WTC11 (cell line): ENCODE measurements around the gene RUNX2. TPM values are rescaled to one million over a fixed set of nuclear protein-coding genes. Genes with fewer than 3 reads are reported as not detected.

Experiments
- ATAC-seq: fragments of 200-7000 bp; cut with Tn5 transposase; 2 replicates; pipeline ENCODE4 v1.10.0; 2021; ENCODE audit warnings: mild to moderate bottlenecking, moderate library complexity
- CTCF ChIA-PET: fragments of 300-600 bp; sonication (Branson Sonifier 250); formaldehyde crosslinking; loops from one replicate; lab custom pipeline; 2021; ENCODE audit warnings: antibody characterized with exemption; lab: Charles Lee
- POLR2A ChIA-PET: fragments of 350-600 bp; sonication (Branson Sonifier 250); formaldehyde crosslinking; loops from one replicate; lab custom pipeline; 2021; ENCODE audit warnings: antibody characterized with exemption; lab: Charles Lee
- DNase-seq: peaks from one replicate; pipeline ENCODE4 v3.0.0; 2021; ENCODE audit warnings: low spot score
- H3K27ac Mint-ChIP-seq: 2 replicates; pipeline ENCODE4 v1.8.0; 2021; ENCODE audit warnings: mixed read lengths
- H3K27me3 Mint-ChIP-seq: 2 replicates; pipeline ENCODE4 v1.8.0; 2021; ENCODE audit warnings: low read depth, mild to moderate bottlenecking, moderate library complexity, mixed read lengths
- H3K36me3 Mint-ChIP-seq: 2 replicates; pipeline ENCODE4 v1.8.0; 2021; ENCODE audit warnings: mixed read lengths
- H3K4me1 Mint-ChIP-seq: 2 replicates; pipeline ENCODE4 v1.8.0; 2022; ENCODE audit warnings: mixed read lengths
- H3K4me3 Mint-ChIP-seq: 2 replicates; pipeline ENCODE4 v1.8.0; 2021; ENCODE audit warnings: mild to moderate bottlenecking, moderate library complexity, mixed read lengths
- H3K9me3 Mint-ChIP-seq: 2 replicates; pipeline ENCODE4 v1.8.0; 2021; ENCODE audit warnings: mixed read lengths
- CREM ChIP-seq: sonication (generic); formaldehyde crosslinking; IDR thresholded peaks from 2 replicates; pipeline ENCODE4 v1.8.1; 2022; ENCODE audit warnings: mild to moderate bottlenecking, missing genetic modification reagents, moderate library complexity
- ESRRA ChIP-seq: sonication (generic); formaldehyde crosslinking; IDR thresholded peaks from 2 replicates; pipeline ENCODE4 v1.8.1; 2022; ENCODE audit warnings: mild to moderate bottlenecking, missing genetic modification reagents, borderline replicate concordance
- ETV6 ChIP-seq: sonication (generic); formaldehyde crosslinking; IDR thresholded peaks from 2 replicates; pipeline ENCODE4 v1.8.1; 2022; ENCODE audit warnings: mild to moderate bottlenecking, missing genetic modification reagents
- GRHL2 ChIP-seq: fragments of 250-450 bp; sonication (Bioruptor Pico); IDR thresholded peaks from 2 replicates; pipeline ENCODE4 v1.8.0; 2022; ENCODE audit warnings: mild to moderate bottlenecking, moderate library complexity; ENCODE audit not compliant: insufficient replicate concordance, severe bottlenecking
- HMGA2 ChIP-seq: fragments of 250-450 bp; sonication (Bioruptor Pico); IDR thresholded peaks from 2 replicates; pipeline ENCODE4 v1.4.0; 2021; ENCODE audit warnings: mild to moderate bottlenecking, moderate library complexity
- PRRX2 ChIP-seq: fragments of 250-450 bp; sonication (Bioruptor Pico); IDR thresholded peaks from 2 replicates; pipeline ENCODE4 v1.8.0; 2021; ENCODE audit warnings: mild to moderate bottlenecking
- TEAD1 ChIP-seq: sonication (generic); formaldehyde crosslinking; IDR thresholded peaks from 2 replicates; pipeline ENCODE4 v1.8.0; 2022; ENCODE audit warnings: mild to moderate bottlenecking, missing genetic modification reagents
- TEAD4 ChIP-seq: sonication (generic); formaldehyde crosslinking; IDR thresholded peaks from 2 replicates; pipeline ENCODE4 v1.8.0; 2022; ENCODE audit warnings: mild to moderate bottlenecking, missing genetic modification reagents
- TP53 ChIP-seq: sonication (generic); formaldehyde crosslinking; IDR thresholded peaks from 2 replicates; pipeline ENCODE4 v1.8.1; 2023; ENCODE audit warnings: mild to moderate bottlenecking, missing genetic modification reagents
- ZNF138 ChIP-seq: sonication (generic); formaldehyde crosslinking; conservative IDR thresholded peaks from 2 replicates; pipeline ENCODE4 v1.8.1; 2022; ENCODE audit warnings: mild to moderate bottlenecking, moderate library complexity, missing genetic modification reagents
- ZNF219 ChIP-seq: sonication (generic); formaldehyde crosslinking; IDR thresholded peaks from 2 replicates; pipeline ENCODE4 v1.8.0; 2023; ENCODE audit warnings: missing genetic modification reagents, mild to moderate bottlenecking, borderline replicate concordance
- total RNA-seq: library from RNA; stranded (reverse); gene quantifications from 3 replicates; pipeline ENCODE4 v1.2.3, GENCODE V29; 2021
- TF ChIP-seq, protein P1 (sequence below): sonication (generic); formaldehyde crosslinking; IDR thresholded peaks from 2 replicates; pipeline ENCODE4 v1.8.1; 2022; ENCODE audit warnings: low read depth, missing genetic modification reagents, borderline replicate concordance
- TF ChIP-seq, protein P2 (sequence below): sonication (generic); formaldehyde crosslinking; IDR thresholded peaks from 2 replicates; pipeline ENCODE4 v1.8.0; 2023; ENCODE audit warnings: missing genetic modification reagents
- TF ChIP-seq, protein P3 (sequence below): sonication (generic); formaldehyde crosslinking; IDR thresholded peaks from 2 replicates; pipeline ENCODE4 v1.8.0; 2022; ENCODE audit warnings: mild to moderate bottlenecking, missing genetic modification reagents
- TF ChIP-seq, protein P4 (sequence below): sonication (generic); formaldehyde crosslinking; IDR thresholded peaks from 2 replicates; pipeline ENCODE4 v1.8.1; 2023; ENCODE audit warnings: mild to moderate bottlenecking, missing genetic modification reagents
- TF ChIP-seq, protein P5 (sequence below): sonication (generic); formaldehyde crosslinking; IDR thresholded peaks from 2 replicates; pipeline ENCODE4 v1.8.0; 2022; ENCODE audit warnings: mild to moderate bottlenecking, missing genetic modification reagents
- TF ChIP-seq, protein P6 (sequence below): sonication (generic); formaldehyde crosslinking; IDR thresholded peaks from 2 replicates; pipeline ENCODE4 v1.8.0; 2023; ENCODE audit warnings: mild to moderate bottlenecking, missing genetic modification reagents

RUNX2 gene
- total RNA-seq, 1 experiment from 2014 or later: 0.28 TPM

DNA sequence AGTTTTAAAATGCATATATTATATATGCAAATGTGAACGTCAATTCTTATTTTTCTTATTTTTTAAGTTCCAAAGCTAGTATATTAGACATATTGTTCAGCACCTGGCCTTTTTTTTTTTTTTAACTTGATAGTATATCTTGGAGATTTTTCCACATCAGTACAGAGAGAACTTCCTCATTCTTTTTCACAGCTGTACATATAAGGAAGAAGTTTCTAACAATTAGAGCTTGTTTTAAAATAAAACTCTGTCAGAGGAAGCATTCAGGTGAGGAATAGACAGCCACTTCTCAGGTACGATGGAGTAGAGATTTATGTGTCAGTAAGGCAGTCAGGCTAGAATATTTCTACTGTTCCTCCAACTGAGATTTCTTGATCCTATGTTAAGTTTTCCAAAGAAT, 282.7 kb downstream of the RUNX2 start (continued):
- TF ChIP-seq, protein P1, sequence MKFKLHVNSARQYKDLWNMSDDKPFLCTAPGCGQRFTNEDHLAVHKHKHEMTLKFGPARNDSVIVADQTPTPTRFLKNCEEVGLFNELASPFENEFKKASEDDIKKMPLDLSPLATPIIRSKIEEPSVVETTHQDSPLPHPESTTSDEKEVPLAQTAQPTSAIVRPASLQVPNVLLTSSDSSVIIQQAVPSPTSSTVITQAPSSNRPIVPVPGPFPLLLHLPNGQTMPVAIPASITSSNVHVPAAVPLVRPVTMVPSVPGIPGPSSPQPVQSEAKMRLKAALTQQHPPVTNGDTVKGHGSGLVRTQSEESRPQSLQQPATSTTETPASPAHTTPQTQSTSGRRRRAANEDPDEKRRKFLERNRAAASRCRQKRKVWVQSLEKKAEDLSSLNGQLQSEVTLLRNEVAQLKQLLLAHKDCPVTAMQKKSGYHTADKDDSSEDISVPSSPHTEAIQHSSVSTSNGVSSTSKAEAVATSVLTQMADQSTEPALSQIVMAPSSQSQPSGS: no peak
- TF ChIP-seq GRHL2 (CRISPR knock-in tag) (no peak), ZNF138 (CRISPR knock-in tag) (no peak)
- TF ChIP-seq, protein P2, sequence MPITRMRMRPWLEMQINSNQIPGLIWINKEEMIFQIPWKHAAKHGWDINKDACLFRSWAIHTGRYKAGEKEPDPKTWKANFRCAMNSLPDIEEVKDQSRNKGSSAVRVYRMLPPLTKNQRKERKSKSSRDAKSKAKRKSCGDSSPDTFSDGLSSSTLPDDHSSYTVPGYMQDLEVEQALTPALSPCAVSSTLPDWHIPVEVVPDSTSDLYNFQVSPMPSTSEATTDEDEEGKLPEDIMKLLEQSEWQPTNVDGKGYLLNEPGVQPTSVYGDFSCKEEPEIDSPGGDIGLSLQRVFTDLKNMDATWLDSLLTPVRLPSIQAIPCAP (CRISPR knock-in tag): no peak

DNA sequence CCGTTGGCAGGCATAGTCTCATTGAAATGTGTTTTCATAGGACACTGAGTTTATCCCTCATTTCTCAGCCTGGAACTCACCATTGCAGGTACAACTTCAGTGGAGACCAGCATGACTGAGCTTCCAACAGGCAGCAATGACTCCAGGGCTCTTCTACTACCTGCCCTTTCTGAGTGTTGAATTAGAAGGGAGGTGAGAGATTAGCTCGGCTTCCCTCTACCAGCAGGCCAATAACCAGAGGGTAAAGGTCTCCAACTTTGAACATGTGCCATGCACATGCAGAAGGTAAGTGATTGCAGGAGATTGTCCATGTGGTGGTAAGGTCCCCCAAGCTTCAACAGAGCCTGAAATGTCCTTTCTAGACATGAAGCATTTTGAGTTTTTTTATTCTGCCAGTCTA, 283.4 kb downstream of the RUNX2 start:
- H3K4me3 Mint-ChIP-seq: no peak overlapping the region
- ATAC-seq (no peak), DNase-seq (no peak)
- no peaks in the 10 kb centered on the region for H3K27me3 Mint-ChIP-seq
- no peaks in the 10 kb centered on the region for H3K4me1 Mint-ChIP-seq
- no peak overlapping the region for H3K27ac Mint-ChIP-seq
- TF ChIP-seq, protein P3, sequence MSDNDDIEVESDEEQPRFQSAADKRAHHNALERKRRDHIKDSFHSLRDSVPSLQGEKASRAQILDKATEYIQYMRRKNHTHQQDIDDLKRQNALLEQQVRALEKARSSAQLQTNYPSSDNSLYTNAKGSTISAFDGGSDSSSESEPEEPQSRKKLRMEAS (CRISPR knock-in tag): no peak
- no peak for TF ChIP-seq HMGA2 (CRISPR knock-in tag)
- TF ChIP-seq PRRX2 (CRISPR knock-in tag): no peak
- no peak for TF ChIP-seq TEAD1
- TF ChIP-seq CREM: no peak
- TF ChIP-seq ESRRA: no peak
- no peak for TF ChIP-seq GRHL2 (CRISPR knock-in tag)
- TF ChIP-seq, protein P4, sequence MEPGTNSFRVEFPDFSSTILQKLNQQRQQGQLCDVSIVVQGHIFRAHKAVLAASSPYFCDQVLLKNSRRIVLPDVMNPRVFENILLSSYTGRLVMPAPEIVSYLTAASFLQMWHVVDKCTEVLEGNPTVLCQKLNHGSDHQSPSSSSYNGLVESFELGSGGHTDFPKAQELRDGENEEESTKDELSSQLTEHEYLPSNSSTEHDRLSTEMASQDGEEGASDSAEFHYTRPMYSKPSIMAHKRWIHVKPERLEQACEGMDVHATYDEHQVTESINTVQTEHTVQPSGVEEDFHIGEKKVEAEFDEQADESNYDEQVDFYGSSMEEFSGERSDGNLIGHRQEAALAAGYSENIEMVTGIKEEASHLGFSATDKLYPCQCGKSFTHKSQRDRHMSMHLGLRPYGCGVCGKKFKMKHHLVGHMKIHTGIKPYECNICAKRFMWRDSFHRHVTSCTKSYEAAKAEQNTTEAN (CRISPR knock-in tag): no peak
- TF ChIP-seq, protein P5, sequence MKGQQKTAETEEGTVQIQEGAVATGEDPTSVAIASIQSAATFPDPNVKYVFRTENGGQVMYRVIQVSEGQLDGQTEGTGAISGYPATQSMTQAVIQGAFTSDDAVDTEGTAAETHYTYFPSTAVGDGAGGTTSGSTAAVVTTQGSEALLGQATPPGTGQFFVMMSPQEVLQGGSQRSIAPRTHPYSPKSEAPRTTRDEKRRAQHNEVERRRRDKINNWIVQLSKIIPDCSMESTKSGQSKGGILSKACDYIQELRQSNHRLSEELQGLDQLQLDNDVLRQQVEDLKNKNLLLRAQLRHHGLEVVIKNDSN (CRISPR knock-in tag): no peak
- H3K9me3 Mint-ChIP-seq: peaks cover 5% of the 10 kb centered on the region; the same call in 1 of the 2 replicates
- no peaks in the 10 kb centered on the region for H3K36me3 Mint-ChIP-seq
- CTCF ChIA-PET: interaction anchor here (1.3 to 1.8 kb wide), 3 partner anchors 103 to 311 kb away, joined by 4 to 5 read pairs (median 5); no protein-coding TSS in a partner anchor
- POLR2A ChIA-PET: no interaction called here

DNA sequence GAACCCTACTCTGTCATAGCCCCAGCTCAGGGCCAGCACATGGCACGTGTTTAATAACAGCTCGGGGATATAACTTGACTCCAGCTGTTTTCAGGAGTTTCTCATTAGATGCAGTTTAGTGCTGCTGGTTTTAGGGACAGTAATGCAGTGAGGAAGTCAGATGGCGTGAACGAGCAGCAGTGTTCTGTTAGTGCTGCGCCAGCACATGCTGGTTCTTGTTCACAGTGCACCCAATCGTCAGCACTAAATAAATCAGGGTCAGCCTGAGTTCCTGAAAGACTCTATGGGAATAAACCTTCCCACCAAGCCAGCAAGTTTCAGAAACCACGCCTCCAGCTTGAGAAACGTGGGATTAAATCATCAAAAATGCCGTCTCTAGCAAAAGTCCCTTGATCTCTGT, 285.5 kb downstream of the RUNX2 start:
- Mint-ChIP-seq H3K9me3 (peaks cover 5% of the 10 kb centered on the region; the same call in 1 of the 2 replicates), H3K4me3 (no peak overlapping the region), H3K4me1 (peaks cover 7% of the 10 kb centered on the region), H3K27ac (no peak overlapping the region), H3K27me3 (no peaks in the 10 kb centered on the region), H3K36me3 (no peaks in the 10 kb centered on the region)
- no peak for DNase-seq
- TF ChIP-seq ZNF219 (CRISPR knock-in tag) (no peak), TP53 (no peak), TEAD4 (CRISPR knock-in tag) (no peak), ETV6 (CRISPR knock-in tag) (no peak)
- no peak for ATAC-seq
- CTCF ChIA-PET: no interaction called here
- POLR2A ChIA-PET: no interaction called here

DNA sequence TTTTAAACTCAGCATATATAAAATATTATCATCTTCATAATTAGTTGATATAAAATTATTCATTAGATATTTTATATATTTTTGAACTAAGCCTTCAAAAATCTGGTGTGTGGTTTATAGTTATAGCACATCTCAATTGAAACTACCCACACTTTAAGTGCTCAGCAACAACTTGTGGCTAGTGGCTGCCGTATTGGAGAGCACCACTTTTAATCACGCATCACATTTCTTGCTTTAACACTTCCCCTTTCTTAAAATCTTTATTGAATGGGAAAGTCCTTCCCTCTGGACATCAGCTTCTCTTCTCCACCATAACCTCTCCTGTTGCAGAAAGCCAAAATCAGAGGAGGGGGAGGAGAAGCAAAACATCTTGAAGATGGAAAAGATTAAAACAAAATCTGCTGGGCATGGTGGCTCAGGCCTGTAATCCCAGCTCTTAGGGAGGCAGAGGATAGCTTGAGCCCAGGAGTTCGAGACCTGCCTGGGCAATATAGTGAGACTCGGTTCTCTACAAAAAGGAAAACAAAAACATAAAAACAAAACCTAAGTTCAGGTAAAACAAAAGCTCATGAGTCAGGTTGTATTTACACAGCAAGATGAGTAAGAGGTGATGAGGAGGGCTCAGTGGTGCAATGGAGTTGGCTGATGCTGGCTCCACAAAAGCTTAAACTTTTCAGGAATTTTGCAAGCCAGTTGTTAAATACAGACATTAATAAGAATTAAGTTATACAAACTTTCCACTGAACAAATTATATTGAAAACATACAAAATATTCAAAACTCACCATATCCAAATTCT, 286.6 kb downstream of the RUNX2 start:
- no peak for ATAC-seq
- ChIA-PET CTCF (no interaction called here), POLR2A (no interaction called here)
- Mint-ChIP-seq H3K4me3 (no peak overlapping the region), H3K9me3 (peaks cover 5% of the 10 kb centered on the region; the same call in 1 of the 2 replicates), H3K4me1 (peaks cover 7% of the 10 kb centered on the region), H3K27ac (no peak overlapping the region), H3K27me3 (no peaks in the 10 kb centered on the region), H3K36me3 (no peaks in the 10 kb centered on the region)
- DNase-seq: no peak
- TF ChIP-seq TEAD4 (CRISPR knock-in tag): no peak
- TF ChIP-seq, protein P6, sequence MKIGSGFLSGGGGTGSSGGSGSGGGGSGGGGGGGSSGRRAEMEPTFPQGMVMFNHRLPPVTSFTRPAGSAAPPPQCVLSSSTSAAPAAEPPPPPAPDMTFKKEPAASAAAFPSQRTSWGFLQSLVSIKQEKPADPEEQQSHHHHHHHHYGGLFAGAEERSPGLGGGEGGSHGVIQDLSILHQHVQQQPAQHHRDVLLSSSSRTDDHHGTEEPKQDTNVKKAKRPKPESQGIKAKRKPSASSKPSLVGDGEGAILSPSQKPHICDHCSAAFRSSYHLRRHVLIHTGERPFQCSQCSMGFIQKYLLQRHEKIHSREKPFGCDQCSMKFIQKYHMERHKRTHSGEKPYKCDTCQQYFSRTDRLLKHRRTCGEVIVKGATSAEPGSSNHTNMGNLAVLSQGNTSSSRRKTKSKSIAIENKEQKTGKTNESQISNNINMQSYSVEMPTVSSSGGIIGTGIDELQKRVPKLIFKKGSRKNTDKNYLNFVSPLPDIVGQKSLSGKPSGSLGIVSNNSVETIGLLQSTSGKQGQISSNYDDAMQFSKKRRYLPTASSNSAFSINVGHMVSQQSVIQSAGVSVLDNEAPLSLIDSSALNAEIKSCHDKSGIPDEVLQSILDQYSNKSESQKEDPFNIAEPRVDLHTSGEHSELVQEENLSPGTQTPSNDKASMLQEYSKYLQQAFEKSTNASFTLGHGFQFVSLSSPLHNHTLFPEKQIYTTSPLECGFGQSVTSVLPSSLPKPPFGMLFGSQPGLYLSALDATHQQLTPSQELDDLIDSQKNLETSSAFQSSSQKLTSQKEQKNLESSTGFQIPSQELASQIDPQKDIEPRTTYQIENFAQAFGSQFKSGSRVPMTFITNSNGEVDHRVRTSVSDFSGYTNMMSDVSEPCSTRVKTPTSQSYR (CRISPR knock-in tag): no peak
- TF ChIP-seq, protein P5 (CRISPR knock-in tag): no peak
